Astrocyte of the cerebellum (primary cell): Measurements from ENCODE around the gene FARS2.

Experiments used
- DNase-seq: peaks from one replicate; pipeline ENCODE4 v3.0.0-alpha.2; 2011; ENCODE audit warnings: low read depth
- H3K4me3 ChIP-seq: 2 replicates; pipeline ENCODE4 v1.5.1; 2011; ENCODE audit warnings: mild to moderate bottlenecking, low read depth, low read length, moderate library complexity
- CTCF ChIP-seq: IDR thresholded peaks from 2 replicates; pipeline ENCODE4 v1.5.1; 2012; ENCODE audit warnings: low read length, low read depth, moderate library complexity, mild to moderate bottlenecking; ENCODE audit errors: missing control alignments
- in situ Hi-C: cut with HindIII; loops from 2 replicates; pipeline ENCODE4 v1.10.0; 2017; ENCODE audit warnings: low sequenced_read_pairs

Gene FARS2

GRCh38 chr6:5219011-5219691, 42.2 kb upstream of the FARS2 start:
- TF ChIP-seq CTCF: no peak
- in situ Hi-C loops: no loop called here
- no peak overlapping the region for H3K4me3 ChIP-seq
- DNase-seq: no peak

GRCh38 chr6:5220443-5220842, 40.9 kb upstream of the FARS2 start:
- in situ Hi-C loops: no loop called here
- DNase-seq: no peak
- no peak for TF ChIP-seq CTCF
- H3K4me3 ChIP-seq: no peak overlapping the region

GRCh38 chr6:5223309-5223708, 38.0 kb upstream of the FARS2 start:
- no peak overlapping the region for H3K4me3 ChIP-seq
- in situ Hi-C loops: no loop called here
- no peak for DNase-seq
- TF ChIP-seq CTCF: no peak

GRCh38 chr6:5229356-5229755, 32.0 kb upstream of the FARS2 start:
- in situ Hi-C loops: no loop called here

GRCh38 chr6:5230081-5230480, 31.2 kb upstream of the FARS2 start:
- TF ChIP-seq CTCF: no peak
- no peak for DNase-seq
- no peak overlapping the region for H3K4me3 ChIP-seq
- in situ Hi-C loops: no loop called here

More at GRCh38 chr6:5229356-5229755, 32.0 kb upstream of the FARS2 start:
- no peak overlapping the region for H3K4me3 ChIP-seq
- no peak for DNase-seq
- no peak for TF ChIP-seq CTCF

- in situ Hi-C loops: no loop called here
These were observed 30.0 kb upstream of the FARS2 start for GRCh38 chr6:5231289-5231688.

More at GRCh38 chr6:5231289-5231688, 30.0 kb upstream of the FARS2 start:
- no peak for TF ChIP-seq CTCF
- no peak for DNase-seq
- no peak overlapping the region for H3K4me3 ChIP-seq
